T-cell (primary cell): ENCODE results near the gene ABCC12. TPM values are rescaled to one million over a fixed set of nuclear protein-coding genes. Genes with fewer than 3 reads are reported as not detected.

Experiments
- ATAC-seq, 4 experiments: fragments of 200-7000 bp in 3 of 4; fragments of 150-1000 bp in 1 of 4; cut with Tn5 transposase; replicated peaks in 1 of 4; 1 replicate in 3 of 4; 2 replicates in 1 of 4; pipeline ENCODE4 v1.10.0; 2021; ENCODE audit warnings: moderate library complexity in 3 of 4, mild to moderate bottlenecking in 2 of 4, moderate number of reproducible peaks in 1 of 4
- CTCF ChIA-PET, 2 donors: fragments of 300-600 bp; sonication (Branson Sonifier 250); formaldehyde crosslinking; loops; one replicate each; lab custom pipeline; 2022; ENCODE audit warnings: antibody characterized with exemption in 2 of 2; lab: Charles Lee
- POLR2A ChIA-PET, 2 donors: fragments of 300-600 bp; sonication (Branson Sonifier 250); formaldehyde crosslinking; loops; one replicate each; lab custom pipeline; 2022; ENCODE audit warnings: antibody characterized with exemption in 2 of 2; lab: Charles Lee
- DNase-seq, 35 experiments: peaks; one replicate each; pipeline versions ENCODE4 v3.0.0 to v3.0.0-alpha.2; 2013 to 2023
- H3K27ac ChIP-seq: one replicate; pipeline ENCODE4 v1.5.1; 2013; ENCODE audit warnings: low read length
- H3K27me3 ChIP-seq, 2 experiments: replicated peaks in 1 of 2; 1 replicate in 1 of 2; 2 replicates in 1 of 2; pipeline versions ENCODE4 v1.6.1 to v1.7.0; 2013; ENCODE audit warnings: low read length in 1 of 2, mixed read lengths in 1 of 2; ENCODE audit not compliant: control insufficient read depth in 2 of 2, insufficient read depth in 2 of 2; ENCODE audit errors: extremely low read depth in 1 of 2
- H3K36me3 ChIP-seq, 2 donors: 1 replicate in 1 of 2; 2 replicates in 1 of 2; pipeline versions ENCODE4 v1.6.1 to v1.7.0; 2013; ENCODE audit warnings: low read length in 1 of 2; ENCODE audit not compliant: control insufficient read depth in 2 of 2, insufficient read depth in 1 of 2; ENCODE audit errors: extremely low read depth in 1 of 2
- H3K4me1 ChIP-seq, 2 experiments: 1 replicate in 1 of 2; 2 replicates in 1 of 2; pipeline versions ENCODE4 v1.6.1 to v1.7.0; 2013; ENCODE audit warnings: low read length in 2 of 2, mixed read lengths in 1 of 2; ENCODE audit not compliant: insufficient read depth in 2 of 2, control insufficient read depth in 1 of 2; ENCODE audit errors: extremely low read depth in 1 of 2
- H3K4me3 ChIP-seq, 2 donors: 1 replicate in 1 of 2; 2 replicates in 1 of 2; pipeline versions ENCODE4 v1.5.1 to v1.7.0; 2013; ENCODE audit warnings: mild to moderate bottlenecking in 2 of 2, low read length in 1 of 2, moderate library complexity in 1 of 2; ENCODE audit not compliant: control insufficient read depth in 1 of 2; ENCODE audit errors: extremely low read depth in 1 of 2
- H3K9me3 ChIP-seq: 2 replicates; pipeline ENCODE4 v1.7.0; 2013
- H3K27ac Mint-ChIP-seq, 2 donors: one replicate each; pipeline ENCODE4 v1.8.0; 2020 to 2021; ENCODE audit warnings: mild to moderate bottlenecking in 2 of 2, mixed read lengths in 2 of 2
- H3K27me3 Mint-ChIP-seq, 2 donors: one replicate each; pipeline ENCODE4 v1.8.0; 2021 to 2022; ENCODE audit warnings: mixed read lengths in 2 of 2
- H3K36me3 Mint-ChIP-seq: one replicate; pipeline ENCODE4 v1.8.0; 2021; ENCODE audit warnings: mixed read lengths
- H3K4me1 Mint-ChIP-seq, 3 donors: one replicate each; pipeline ENCODE4 v1.8.0; 2020 to 2022; ENCODE audit warnings: mixed read lengths in 3 of 3, mild to moderate bottlenecking in 1 of 3
- H3K4me3 Mint-ChIP-seq, 3 donors: one replicate each; pipeline ENCODE4 v1.8.0; 2020 to 2022; ENCODE audit warnings: mild to moderate bottlenecking in 3 of 3, mixed read lengths in 3 of 3, moderate library complexity in 3 of 3
- H3K9me3 Mint-ChIP-seq, 3 donors: one replicate each; pipeline ENCODE4 v1.8.0; 2020 to 2022; ENCODE audit warnings: mixed read lengths in 3 of 3
- WGBS: methylation state at CpG from one replicate; pipeline ENCODE4 v1.1.5; 2013; ENCODE audit warnings: missing lambda C conversion rate; ENCODE audit not compliant: insufficient coverage; 5-methylcytosine and 5-hydroxymethylcytosine counted together
- total RNA-seq, 35 experiments: library from RNA in 6 of 35; stranded (reverse) in 6 of 35; fragments of 120-200 nt in 1 of 35; gene quantifications; one replicate each; pipeline versions ENCODE4 v1.2.1 to v1.2.4 and lab custom pipeline; 2013 to 2026

The ABCC12 gene
- total RNA-seq, 5 donors from 2014 or later (not counting 1 experiment from before 2014, with no cell fraction given): not detected

- no peak overlapping the region for H3K4me3 Mint-ChIP-seq
- WGBS: 92% methylated on average over 2 of the region's 6 CpGs
Measured at GRCh38 chr16:48140821-48141220, 15.0 kb downstream of the ABCC12 start.

GRCh38 chr16:48139517-48139916 is 16.3 kb downstream of the ABCC12 start:
- WGBS: no CpG with 5 or more reads among the region's 3 CpGs
- ATAC-seq (no peak), DNase-seq (no peak)
- ChIA-PET POLR2A (no interaction called here), CTCF (interaction anchor here (0.5 to 1.0 kb wide), 4 partner anchors 17 to 1208 kb away, joined by 3 to 6 read pairs (median 4); no protein-coding TSS in a partner anchor)
- no peaks in the 10 kb centered on the region for H3K36me3 ChIP-seq
- no peaks in the 10 kb centered on the region for H3K9me3 ChIP-seq
- no peak overlapping the region for H3K27ac ChIP-seq
- peaks cover 7 to 8% of the 10 kb centered on the region in 2 donors for H3K27me3 Mint-ChIP-seq
- no peaks in the 10 kb centered on the region for H3K4me1 Mint-ChIP-seq
- H3K4me1 ChIP-seq: no peaks in the 10 kb centered on the region
- H3K4me3 ChIP-seq: no peak overlapping the region
- peaks cover 0 to 6% of the 10 kb centered on the region in 2 experiments for H3K27me3 ChIP-seq
- H3K9me3 Mint-ChIP-seq: no peaks in the 10 kb centered on the region
- H3K27ac Mint-ChIP-seq: no peak overlapping the region
- H3K36me3 Mint-ChIP-seq: no peaks in the 10 kb centered on the region
- no peak overlapping the region for H3K4me3 Mint-ChIP-seq

More at GRCh38 chr16:48140821-48141220, 15.0 kb downstream of the ABCC12 start:
- ChIA-PET CTCF (no interaction called here), POLR2A (no interaction called here)
- Mint-ChIP-seq H3K27ac (no peak overlapping the region), H3K27me3 (peaks cover 9 to 10% of the 10 kb centered on the region in 2 donors), H3K9me3 (no peaks in the 10 kb centered on the region), H3K4me1 (no peaks in the 10 kb centered on the region), H3K36me3 (no peaks in the 10 kb centered on the region)
- no peaks in the 10 kb centered on the region for H3K4me1 ChIP-seq
- no peak overlapping the region for H3K4me3 ChIP-seq
- no peaks in the 10 kb centered on the region for H3K36me3 ChIP-seq
- no peaks in the 10 kb centered on the region for H3K9me3 ChIP-seq
- DNase-seq (no peak), ATAC-seq (no peak)
- H3K27ac ChIP-seq: no peak overlapping the region
- H3K27me3 ChIP-seq: peaks cover 0 to 6% of the 10 kb centered on the region in 2 experiments

GRCh38 chr16:48138543-48138942 is 17.2 kb downstream of the ABCC12 start:
- CTCF ChIA-PET: interaction anchor here in 1 of 2 donors (0.7 kb wide), 1 partner anchor 408 kb away, joined by 3 read pairs; no protein-coding TSS in a partner anchor
- Mint-ChIP-seq H3K9me3 (no peaks in the 10 kb centered on the region), H3K27me3 (peaks cover 2 to 5% of the 10 kb centered on the region in 2 donors), H3K27ac (no peak overlapping the region), H3K4me3 (no peak overlapping the region), H3K4me1 (no peaks in the 10 kb centered on the region), H3K36me3 (no peaks in the 10 kb centered on the region)
- DNase-seq: no peak
- POLR2A ChIA-PET: no interaction called here
- no peak for ATAC-seq
- Histone ChIP-seq H3K4me1 (no peaks in the 10 kb centered on the region), H3K27ac (no peak overlapping the region), H3K36me3 (no peaks in the 10 kb centered on the region), H3K4me3 (no peak overlapping the region), H3K9me3 (no peaks in the 10 kb centered on the region), H3K27me3 (peaks cover 0 to 6% of the 10 kb centered on the region in 2 experiments)
- WGBS: 83% methylated on average over 1 of the region's 2 CpGs

DNA sequence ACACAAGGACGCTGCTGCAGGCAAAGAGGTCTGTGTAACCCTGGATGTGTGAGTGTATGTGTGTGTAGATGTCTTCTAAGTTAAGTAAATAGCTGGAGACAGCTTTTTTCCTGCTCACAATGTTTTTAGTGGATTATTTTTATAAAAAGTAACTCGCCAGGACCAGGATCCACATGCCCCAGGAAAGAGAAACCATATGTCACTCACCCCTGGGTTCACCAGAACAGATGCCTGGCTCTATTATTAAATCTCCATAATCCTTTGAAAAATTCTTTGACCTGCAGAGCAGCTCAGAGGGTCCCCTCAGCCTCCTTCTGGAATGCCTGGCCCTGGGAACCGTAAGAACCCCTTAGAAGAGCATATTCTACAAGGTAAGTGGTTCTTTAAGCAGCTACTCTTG is 18.0 kb downstream of the ABCC12 start:
- no peak overlapping the region for H3K27ac Mint-ChIP-seq

GRCh38 chr16:48136547-48137360 is 19.0 kb downstream of the ABCC12 start:
- H3K4me1 ChIP-seq: no peaks in the 10 kb centered on the region
- 65% methylated on average over 4 of the region's 9 CpGs for WGBS
- CTCF ChIA-PET: no interaction called here
- Mint-ChIP-seq H3K36me3 (no peaks in the 10 kb centered on the region), H3K9me3 (no peaks in the 10 kb centered on the region), H3K27ac (no peak overlapping the region), H3K4me3 (no peak overlapping the region), H3K4me1 (no peaks in the 10 kb centered on the region), H3K27me3 (peaks cover 0 to 3% of the 10 kb centered on the region in 2 donors)
- H3K9me3 ChIP-seq: no peaks in the 10 kb centered on the region
- DNase-seq (no peak), ATAC-seq (no peak)
- no peak overlapping the region for H3K4me3 ChIP-seq
- H3K27me3 ChIP-seq: peaks cover 0 to 4% of the 10 kb centered on the region in 2 experiments
- H3K27ac ChIP-seq: no peak overlapping the region
- POLR2A ChIA-PET: no interaction called here
- no peaks in the 10 kb centered on the region for H3K36me3 ChIP-seq

More for the DNA sequence above, 18.0 kb downstream of the ABCC12 start:
- WGBS: 80% methylated on average over 1 of the region's 3 CpGs
- CTCF ChIA-PET: no interaction called here
- Mint-ChIP-seq H3K27me3 (peaks cover 0 to 5% of the 10 kb centered on the region in 2 donors), H3K36me3 (no peaks in the 10 kb centered on the region), H3K4me3 (no peak overlapping the region), H3K9me3 (no peaks in the 10 kb centered on the region), H3K4me1 (no peaks in the 10 kb centered on the region)
- DNase-seq (no peak), ATAC-seq (no peak)
- POLR2A ChIA-PET: no interaction called here
- no peaks in the 10 kb centered on the region for H3K36me3 ChIP-seq
- no peak overlapping the region for H3K4me3 ChIP-seq
- no peaks in the 10 kb centered on the region for H3K4me1 ChIP-seq
- peaks cover 0 to 4% of the 10 kb centered on the region in 2 experiments for H3K27me3 ChIP-seq
- no peaks in the 10 kb centered on the region for H3K9me3 ChIP-seq
- H3K27ac ChIP-seq: no peak overlapping the region

DNA sequence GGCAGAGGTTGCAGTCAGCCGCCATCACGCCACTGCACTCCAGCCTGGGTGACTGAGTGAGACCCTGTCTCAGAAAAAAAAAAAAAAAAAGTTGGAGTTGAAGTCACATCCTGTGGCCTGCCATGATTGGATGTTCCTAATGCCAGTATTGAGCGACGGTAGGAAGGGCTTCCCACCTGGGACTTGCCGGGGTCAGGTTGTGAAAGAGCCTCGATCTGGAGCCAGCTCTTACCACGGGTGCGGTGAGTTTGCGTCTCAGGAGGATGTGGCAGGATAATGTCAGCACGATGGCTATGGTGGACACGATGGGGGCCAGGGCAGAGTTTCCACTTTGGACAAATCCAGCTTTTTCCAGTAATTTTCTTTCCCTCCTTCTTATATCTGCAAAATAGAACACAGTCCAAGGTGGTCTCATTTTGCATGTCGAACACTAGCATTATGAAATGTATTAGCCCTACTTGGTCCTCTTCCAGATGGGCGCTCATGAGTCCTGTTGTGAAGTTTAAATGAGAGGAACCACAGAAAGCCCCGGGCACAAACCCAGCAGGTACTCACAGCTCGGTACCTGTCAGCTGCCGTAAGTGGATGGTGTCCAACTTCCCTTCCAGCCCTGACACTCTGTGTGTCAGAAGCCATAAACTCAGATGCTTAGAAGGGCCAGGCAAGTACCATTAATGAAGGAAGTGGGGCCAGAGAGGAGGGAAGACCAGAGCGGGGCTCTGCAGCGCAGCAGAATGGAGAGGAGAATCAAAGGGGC is 22.2 kb downstream of the ABCC12 start:
- no peak overlapping the region for H3K27ac ChIP-seq
- H3K36me3 ChIP-seq: no peaks in the 10 kb centered on the region
- Mint-ChIP-seq H3K27me3 (peaks cover 1 to 5% of the 10 kb centered on the region in 2 donors), H3K4me3 (no peak overlapping the region), H3K9me3 (no peaks in the 10 kb centered on the region), H3K27ac (no peak overlapping the region), H3K4me1 (no peaks in the 10 kb centered on the region), H3K36me3 (no peaks in the 10 kb centered on the region)
- H3K9me3 ChIP-seq: no peaks in the 10 kb centered on the region
- POLR2A ChIA-PET: no interaction called here
- no peak for ATAC-seq
- H3K4me3 ChIP-seq: no peak overlapping the region
- no peak for DNase-seq
- H3K4me1 ChIP-seq: no peaks in the 10 kb centered on the region
- CTCF ChIA-PET: no interaction called here
- WGBS: 94% methylated on average over 8 of the region's 18 CpGs
- H3K27me3 ChIP-seq: peaks cover 0 to 7% of the 10 kb centered on the region in 2 experiments
